ENCODE measurements around the gene OR2J2. TPM values are rescaled to one million over a fixed set of nuclear protein-coding genes. Genes with fewer than 3 reads are reported as not detected.
"Not testable (repeated sequence)": the region's sequence is repeated elsewhere in the genome, so short reads cannot be mapped to it uniquely, and the experiment has no call there.

Gene OR2J2
- not detected for polyA plus RNA-seq (ENCODE audit: insufficient read length in 4 of 4)

- not testable (repeated sequence) for DNase-seq (ENCODE audit: low read depth in 4 of 4, low spot score in 2 of 4)
Observed at GRCh38 chr6:29170607-29171006, at the start of gene OR2J2. OR2J2 (plus strand) TSS chr6:29170907; CDS start chr6:29173636, 2,729 bp downstream.

- DNase-seq (ENCODE audit: low read depth in 4 of 4, low spot score in 2 of 4), result no peak
Observed at GRCh38 chr6:29129326-29130012, 41.2 kb upstream of the OR2J2 start.

- no peak for DNase-seq (ENCODE audit: low read depth in 4 of 4, low spot score in 2 of 4)
Observed at GRCh38 chr6:29130644-29131043, 40.1 kb upstream of the OR2J2 start.

- no peak for DNase-seq (ENCODE audit: low read depth in 4 of 4, low spot score in 2 of 4)
Observed at GRCh38 chr6:29131691-29132090, 39.0 kb upstream of the OR2J2 start.

GRCh38 chr6:29137724-29138123 is 33.0 kb upstream of the OR2J2 start:
- no peak for DNase-seq (ENCODE audit: low read depth in 4 of 4, low spot score in 2 of 4)

GRCh38 chr6:29141606-29142005 is 29.1 kb upstream of the OR2J2 start:
- DNase-seq (ENCODE audit: low read depth in 4 of 4, low spot score in 2 of 4), result no peak

- no peak for DNase-seq (ENCODE audit: low read depth in 4 of 4, low spot score in 2 of 4)
Observed at GRCh38 chr6:29142309-29142708, 28.4 kb upstream of the OR2J2 start.

- no peak for DNase-seq (ENCODE audit: low read depth in 4 of 4, low spot score in 2 of 4)
Observed at GRCh38 chr6:29146179-29146578, 24.5 kb upstream of the OR2J2 start.

GRCh38 chr6:29147074-29147473 is 23.6 kb upstream of the OR2J2 start:
- DNase-seq (ENCODE audit: low read depth in 4 of 4, low spot score in 2 of 4), result no peak

- DNase-seq (ENCODE audit: low read depth in 4 of 4, low spot score in 2 of 4), result not testable (repeated sequence)
Observed at GRCh38 chr6:29149444-29149843, 21.3 kb upstream of the OR2J2 start.

- DNase-seq (ENCODE audit: low read depth in 4 of 4, low spot score in 2 of 4), result no peak
Observed at GRCh38 chr6:29153083-29153482, 17.6 kb upstream of the OR2J2 start.

- DNase-seq (ENCODE audit: low read depth in 4 of 4, low spot score in 2 of 4), result not testable (repeated sequence)
Observed at GRCh38 chr6:29155182-29155581, 15.5 kb upstream of the OR2J2 start.

- DNase-seq (ENCODE audit: low read depth in 4 of 4, low spot score in 2 of 4), result not testable (repeated sequence)
Observed at GRCh38 chr6:29159922-29160321, 10.8 kb upstream of the OR2J2 start.

- not testable (repeated sequence) for DNase-seq (ENCODE audit: low read depth in 4 of 4, low spot score in 2 of 4)
Observed at GRCh38 chr6:29165571-29165970, 5.1 kb upstream of the OR2J2 start.

GRCh38 chr6:29171736-29172135 is 1.0 kb downstream of the OR2J2 start:
- no peak for DNase-seq (ENCODE audit: low read depth in 4 of 4, low spot score in 2 of 4)

- no peak for DNase-seq (ENCODE audit: low read depth in 4 of 4, low spot score in 2 of 4)
Observed at GRCh38 chr6:29183594-29183993, 12.9 kb downstream of the OR2J2 start.

GRCh38 chr6:29188659-29189058 is 18.0 kb downstream of the OR2J2 start:
- not testable (repeated sequence) for DNase-seq (ENCODE audit: low read depth in 4 of 4, low spot score in 2 of 4)

GRCh38 chr6:29200767-29201662 is 30.3 kb downstream of the OR2J2 start:
- DNase-seq (ENCODE audit: low read depth in 4 of 4, low spot score in 2 of 4), result no peak

- no peak for DNase-seq (ENCODE audit: low read depth in 4 of 4, low spot score in 2 of 4)
Observed at GRCh38 chr6:29201966-29202365, 31.3 kb downstream of the OR2J2 start.

- DNase-seq (ENCODE audit: low read depth in 4 of 4, low spot score in 2 of 4), result no peak
Observed at GRCh38 chr6:29211488-29211887, 40.8 kb downstream of the OR2J2 start.

- DNase-seq (ENCODE audit: low read depth in 4 of 4, low spot score in 2 of 4), result no peak
Observed at GRCh38 chr6:29216528-29216927, 45.8 kb downstream of the OR2J2 start.

GRCh38 chr6:29217242-29217641 is 46.5 kb downstream of the OR2J2 start:
- DNase-seq (ENCODE audit: low read depth in 4 of 4, low spot score in 2 of 4), result not testable (repeated sequence)
